ENCODE measurements around the gene HMCN2. TPM values are rescaled to one million over a fixed set of nuclear protein-coding genes. Genes with fewer than 3 reads are reported as not detected.

Gene HMCN2
- total RNA-seq, 1 donor from 2014 or later = 5.8 TPM

GRCh38 chr9:130259044-130259443 lies 6.5 kb upstream of the HMCN2 start:
- no peak for DNase-seq (ENCODE audit: low spot score in 2 of 2, unreplicated experiment in 2 of 2)
- no peaks in the 10 kb centered on the region for H3K36me3 Mint-ChIP-seq
- H3K27me3 Mint-ChIP-seq (ENCODE audit: low read depth) = peaks cover 33% of the 10 kb centered on the region
- H3K4me1 Mint-ChIP-seq = peaks cover 17% of the 10 kb centered on the region
- no peak for TF ChIP-seq CTCF (IDR thresholded peaks at IDR 0.05; ENCODE audit: unreplicated experiment)
- no peak overlapping the region for H3K4me3 Mint-ChIP-seq
- no peak overlapping the region for H3K27ac Mint-ChIP-seq
- H3K9me3 Mint-ChIP-seq = peaks cover 3% of the 10 kb centered on the region

GRCh38 chr9:130260816-130261765 lies 4.5 kb upstream of the HMCN2 start:
- no peak for DNase-seq (ENCODE audit: low spot score in 2 of 2, unreplicated experiment in 2 of 2)
- no peak overlapping the region for H3K4me3 Mint-ChIP-seq
- no peak overlapping the region for H3K27ac Mint-ChIP-seq
- peaks cover 50% of the 10 kb centered on the region for H3K27me3 Mint-ChIP-seq (ENCODE audit: low read depth)
- no peak for TF ChIP-seq CTCF (IDR thresholded peaks at IDR 0.05; ENCODE audit: unreplicated experiment)
- H3K9me3 Mint-ChIP-seq = peaks cover 3% of the 10 kb centered on the region
- H3K36me3 Mint-ChIP-seq = no peaks in the 10 kb centered on the region
- H3K4me1 Mint-ChIP-seq = peaks cover 5% of the 10 kb centered on the region

- Mint-ChIP-seq H3K27ac (no peak overlapping the region), H3K27me3 (ENCODE audit: low read depth) (peaks cover 61% of the 10 kb centered on the region), H3K9me3 (peaks cover 3% of the 10 kb centered on the region), H3K4me3 (no peak overlapping the region), H3K4me1 (peaks cover 11% of the 10 kb centered on the region), H3K36me3 (no peaks in the 10 kb centered on the region)
- no peak for TF ChIP-seq CTCF (IDR thresholded peaks at IDR 0.05; ENCODE audit: unreplicated experiment)
- no peak for DNase-seq (ENCODE audit: low spot score in 2 of 2, unreplicated experiment in 2 of 2)
These were observed 3.4 kb upstream of the HMCN2 start for GRCh38 chr9:130262061-130262745.

GRCh38 chr9:130262771-130263170 lies 2.8 kb upstream of the HMCN2 start:
- Mint-ChIP-seq H3K27me3 (ENCODE audit: low read depth) (peaks cover 67% of the 10 kb centered on the region), H3K4me1 (peaks cover 11% of the 10 kb centered on the region), H3K9me3 (peaks cover 3% of the 10 kb centered on the region), H3K27ac (no peak overlapping the region), H3K4me3 (no peak overlapping the region), H3K36me3 (no peaks in the 10 kb centered on the region)
- TF ChIP-seq CTCF (IDR thresholded peaks at IDR 0.05; ENCODE audit: unreplicated experiment) = no peak
- no peak for DNase-seq (ENCODE audit: low spot score in 2 of 2, unreplicated experiment in 2 of 2)

GRCh38 chr9:130263601-130264413 lies 1.8 kb upstream of the HMCN2 start:
- Mint-ChIP-seq H3K27me3 (ENCODE audit: low read depth) (peaks cover 76% of the 10 kb centered on the region), H3K4me3 (peak overlapping the region; percentile 33), H3K36me3 (no peaks in the 10 kb centered on the region), H3K9me3 (peaks cover 2% of the 10 kb centered on the region), H3K4me1 (peaks cover 17% of the 10 kb centered on the region), H3K27ac (no peak overlapping the region)
- no peak for TF ChIP-seq CTCF (IDR thresholded peaks at IDR 0.05; ENCODE audit: unreplicated experiment)
- DNase-seq (ENCODE audit: low spot score in 2 of 2, unreplicated experiment in 2 of 2) = no peak

Data from mesothelial cell of epicardium (in vitro differentiated cells).